HEK293 (cell line): ENCODE data around the gene ANKRD39.

Experiments used
- CTCF ChIA-PET: fragments of 350-600 bp; formaldehyde crosslinking; extraction: SDS; loops from one replicate; lab custom pipeline; 2021; ENCODE audit warnings: antibody characterized with exemption; lab: Yijun Ruan, JAX
- POLR2A ChIA-PET: fragments of 300-600 bp; formaldehyde crosslinking; extraction: SDS; loops from one replicate; lab custom pipeline; 2020; ENCODE audit warnings: antibody characterized with exemption, inconsistent platforms; lab: Yijun Ruan, JAX
- H3K27ac ChIP-seq: fragments of 200-500 bp; sonication (Bioruptor generic); 2 replicates; pipeline ENCODE4 v1.5.1; 2014; ENCODE audit warnings: low read depth, low read length, control low read depth, inconsistent platforms; ENCODE audit errors: extremely low read depth
- H3K36me3 ChIP-seq, 2 experiments: fragments of 200-500 bp in 1 of 2; sonication (Bioruptor generic) in 1 of 2; 1 replicate in 1 of 2; 2 replicates in 1 of 2; pipeline ENCODE4 v1.5.1; 2014 to 2017; ENCODE audit warnings: inconsistent platforms in 2 of 2, low read length in 2 of 2; ENCODE audit not compliant: control insufficient read depth in 2 of 2, insufficient read depth in 1 of 2
- H3K4me1 ChIP-seq: fragments of 200-500 bp; sonication (Bioruptor generic); 2 replicates; pipeline ENCODE4 v1.5.1; 2014; ENCODE audit warnings: mild to moderate bottlenecking, low read length, inconsistent platforms; ENCODE audit not compliant: control insufficient read depth, insufficient read depth
- H3K4me3 ChIP-seq: 2 replicates; pipeline ENCODE4 v1.5.1; 2011; ENCODE audit warnings: low read depth, mild to moderate bottlenecking, control low read depth, low read length, moderate library complexity
- H3K9me3 ChIP-seq: fragments of 200-500 bp; sonication (Bioruptor generic); 2 replicates; pipeline ENCODE4 v1.5.1; 2014; ENCODE audit warnings: low read depth, low read length, inconsistent platforms; ENCODE audit not compliant: control insufficient read depth, insufficient read depth
- ATF2 ChIP-seq: fragments of 450-650 bp; formaldehyde crosslinking; IDR thresholded peaks from 2 replicates; pipeline ENCODE4 v1.5.1; 2016; ENCODE audit warnings: missing biosample characterization, missing genetic modification characterization, low read depth
- MEIS1 ChIP-seq: sonication (generic); formaldehyde crosslinking; IDR thresholded peaks from 2 replicates; pipeline ENCODE4 v1.8.1; 2022; ENCODE audit warnings: missing genetic modification reagents, mild to moderate bottlenecking, borderline replicate concordance
- SCRT2 ChIP-seq: fragments of 450-650 bp; formaldehyde crosslinking; IDR thresholded peaks from 2 replicates; pipeline ENCODE4 v1.5.1; 2016; ENCODE audit warnings: missing biosample characterization, missing genetic modification characterization
- SP2 ChIP-seq: fragments of 450-650 bp; formaldehyde crosslinking; IDR thresholded peaks from 2 replicates; pipeline ENCODE4 v1.5.1; 2016; ENCODE audit warnings: missing biosample characterization, missing genetic modification characterization
- TSHZ1 ChIP-seq: fragments of 450-650 bp; formaldehyde crosslinking; IDR thresholded peaks from 2 replicates; pipeline ENCODE4 v1.5.1; 2016; ENCODE audit warnings: missing biosample characterization, missing genetic modification characterization, borderline replicate concordance
- ZBTB44 ChIP-seq: fragments of 450-650 bp; IDR thresholded peaks from 2 replicates; pipeline ENCODE4 v1.5.1; 2018; ENCODE audit warnings: missing biosample characterization, mild to moderate bottlenecking, missing genetic modification characterization
- ZNF114 ChIP-seq: fragments of 450-650 bp; formaldehyde crosslinking; IDR thresholded peaks from 2 replicates; pipeline ENCODE4 v1.5.0; 2017; ENCODE audit warnings: missing biosample characterization, missing genetic modification characterization
- ZNF138 ChIP-seq: fragments of 450-650 bp; formaldehyde crosslinking; IDR thresholded peaks from 2 replicates; pipeline ENCODE4 v1.5.1; 2016; ENCODE audit warnings: missing biosample characterization, missing genetic modification characterization, borderline replicate concordance
- ZNF324 ChIP-seq: fragments of 450-650 bp; formaldehyde crosslinking; IDR thresholded peaks from 2 replicates; pipeline ENCODE4 v1.5.1; 2016; ENCODE audit warnings: missing biosample characterization, missing genetic modification characterization
- ZNF626 ChIP-seq: fragments of 450-650 bp; sonication (Bioruptor Pico); formaldehyde crosslinking; IDR thresholded peaks from 2 replicates; pipeline ENCODE4 v1.5.1; 2018; ENCODE audit warnings: missing biosample characterization, missing genetic modification characterization, inconsistent platforms
- ZSCAN18 ChIP-seq: fragments of 450-650 bp; formaldehyde crosslinking; IDR thresholded peaks from 2 replicates; pipeline ENCODE4 v1.5.1; 2016; ENCODE audit warnings: missing biosample characterization, missing genetic modification characterization
- ZSCAN23 ChIP-seq: fragments of 450-650 bp; formaldehyde crosslinking; IDR thresholded peaks from 2 replicates; pipeline ENCODE4 v1.5.1; 2016; ENCODE audit warnings: missing biosample characterization, missing genetic modification characterization
- ZSCAN4 ChIP-seq: fragments of 450-650 bp; formaldehyde crosslinking; IDR thresholded peaks from 2 replicates; pipeline ENCODE4 v1.5.1; 2017; ENCODE audit warnings: missing biosample characterization, missing genetic modification characterization

The ANKRD39 gene

DNA sequence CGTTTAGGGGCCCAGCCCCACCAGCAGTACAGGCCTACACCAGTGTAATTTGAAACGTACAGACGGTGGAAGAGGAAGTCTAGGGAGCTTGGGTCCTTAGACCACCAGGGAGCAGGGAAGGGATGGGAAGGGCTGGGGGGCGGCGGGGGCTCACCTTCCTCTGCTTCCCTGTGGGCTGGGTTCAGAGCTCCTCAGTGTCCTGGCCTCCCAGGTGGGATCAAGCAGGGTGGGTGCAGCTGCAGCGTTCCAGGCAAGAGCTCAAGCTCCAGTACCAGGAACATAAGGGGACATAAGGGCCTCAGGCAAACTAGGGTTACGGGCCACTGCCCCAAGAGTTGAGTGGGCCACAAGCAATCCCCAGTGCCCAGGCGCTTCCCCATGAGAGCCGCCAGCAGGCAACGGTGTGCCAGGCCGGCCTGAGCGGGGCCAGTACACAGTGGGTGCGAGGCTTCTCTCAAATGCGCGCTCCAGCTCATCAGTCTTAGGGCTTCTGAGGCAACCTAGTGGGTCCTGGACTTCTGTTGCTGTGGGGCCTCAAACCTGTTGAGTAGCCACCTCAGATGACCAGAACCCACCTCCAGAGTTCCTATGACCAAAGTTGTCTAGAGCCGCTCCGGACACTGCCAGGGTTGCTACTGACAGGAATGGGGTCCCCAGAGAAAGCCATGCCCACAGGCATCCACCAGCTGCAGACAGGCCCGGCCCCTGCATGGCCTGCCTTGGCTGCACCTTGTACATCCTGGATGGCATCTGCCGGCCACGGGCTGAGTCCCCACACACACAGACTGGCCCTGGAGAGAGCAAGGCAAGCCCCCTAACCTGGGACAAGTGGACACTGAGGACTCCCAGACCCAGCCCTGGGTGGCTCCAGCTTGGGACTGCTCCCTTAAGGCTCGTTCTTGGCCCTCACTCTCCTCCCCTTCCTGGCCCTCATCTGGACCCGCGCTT, 19.2 kb downstream of the ANKRD39 start:
- Histone ChIP-seq H3K9me3 (no peaks in the 10 kb centered on the region), H3K27ac (no peak overlapping the region), H3K36me3 (peaks cover 12 to 53% of the 10 kb centered on the region in 2 experiments), H3K4me1 (no peaks in the 10 kb centered on the region), H3K4me3 (no peak overlapping the region)
- POLR2A ChIA-PET = interaction anchor here (0.6 kb wide), 1 partner anchor 11 kb away, joined by 3 read pairs; no protein-coding TSS in a partner anchor
- CTCF ChIA-PET = no interaction called here
- TF ChIP-seq ZSCAN18 (tag by site-specific recombination) (no peak), SCRT2 (tag by site-specific recombination) (0 out of 2 replicates have a peak, but pooled peaks have one; percentile 22)
- TF ChIP-seq, all 188 proteins: peak for 1

DNA sequence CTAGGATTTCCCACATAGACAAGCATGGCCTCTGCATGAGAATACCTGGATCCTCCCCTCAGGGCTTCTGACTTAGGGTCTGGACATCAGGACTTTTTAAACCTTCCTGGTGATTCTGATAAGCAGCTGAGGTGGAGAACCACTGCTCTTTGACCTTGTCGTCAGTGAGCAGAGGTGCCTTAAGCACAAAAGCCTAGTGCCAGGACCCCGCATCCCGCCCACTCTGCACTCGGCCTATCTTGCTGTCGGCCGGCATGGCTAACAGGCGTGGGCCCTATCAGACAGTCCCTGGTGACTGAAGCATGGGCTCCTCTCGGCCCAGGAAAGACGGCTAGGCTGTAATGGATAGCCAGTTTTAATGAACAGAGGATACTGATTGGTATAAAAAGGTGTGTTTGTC, 20.2 kb downstream of the ANKRD39 start:
- H3K4me3 ChIP-seq = no peak overlapping the region
- H3K36me3 ChIP-seq = peaks cover 12 to 64% of the 10 kb centered on the region in 2 experiments
- POLR2A ChIA-PET = no interaction called here
- CTCF ChIA-PET = interaction anchor here (1.6 kb wide), 1 partner anchor 20 kb away, joined by 5 read pairs; the partner anchor contains the start of gene ANKRD39
- peaks cover 4% of the 10 kb centered on the region; the same call in 1 of the 2 replicates for H3K4me1 ChIP-seq
- TF ChIP-seq ZNF114 (tag by site-specific recombination) (no peak), ZNF138 (tag by site-specific recombination) (no peak), MEIS1 (CRISPR knock-in tag) (no peak), TSHZ1 (no peak), ZSCAN23 (tag by site-specific recombination) (no peak), SP2 (tag by site-specific recombination) (no peak), ZBTB44 (tag by site-specific recombination) (no peak), ZNF626 (tag by site-specific recombination) (no peak), ZSCAN4 (tag by site-specific recombination) (no peak), ZNF324 (tag by site-specific recombination) (no peak), ATF2 (tag by site-specific recombination) (no peak)
- no peak overlapping the region for H3K27ac ChIP-seq
- H3K9me3 ChIP-seq = no peaks in the 10 kb centered on the region
